ENCODE measurements around the gene RETREG1.

DNA sequence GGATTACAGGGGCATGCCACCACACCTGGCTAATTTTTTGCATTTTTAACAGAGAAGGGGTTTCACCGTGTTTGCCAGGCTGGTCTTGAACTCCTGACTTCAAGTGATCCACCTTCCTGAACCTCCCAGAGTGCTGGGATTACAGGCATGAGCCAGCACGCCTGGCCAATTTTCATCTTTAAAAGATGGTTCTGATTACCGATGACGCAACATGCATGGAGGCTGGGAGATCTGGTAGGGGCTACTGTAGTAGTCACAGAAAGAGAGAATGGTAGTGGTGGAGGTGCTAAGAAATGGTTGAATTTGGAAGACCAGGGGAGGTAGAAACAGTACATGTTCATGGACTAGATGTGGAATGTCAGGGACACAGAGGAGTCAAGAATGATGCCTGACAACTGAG is 22.4 kb upstream of the RETREG1 start:
- TF ChIP-seq, protein P1, sequence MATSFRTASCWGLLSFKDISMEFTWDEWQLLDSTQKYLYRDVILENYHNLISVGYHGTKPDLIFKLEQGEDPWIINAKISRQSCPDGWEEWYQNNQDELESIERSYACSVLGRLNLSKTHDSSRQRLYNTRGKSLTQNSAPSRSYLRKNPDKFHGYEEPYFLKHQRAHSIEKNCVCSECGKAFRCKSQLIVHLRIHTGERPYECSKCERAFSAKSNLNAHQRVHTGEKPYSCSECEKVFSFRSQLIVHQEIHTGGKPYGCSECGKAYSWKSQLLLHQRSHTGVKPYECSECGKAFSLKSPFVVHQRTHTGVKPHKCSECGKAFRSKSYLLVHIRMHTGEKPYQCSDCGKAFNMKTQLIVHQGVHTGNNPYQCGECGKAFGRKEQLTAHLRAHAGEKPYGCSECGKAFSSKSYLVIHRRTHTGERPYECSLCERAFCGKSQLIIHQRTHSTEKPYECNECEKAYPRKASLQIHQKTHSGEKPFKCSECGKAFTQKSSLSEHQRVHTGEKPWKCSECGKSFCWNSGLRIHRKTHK (tag by site-specific recombination; IDR thresholded peaks at IDR 0.05): no peak
- TF ChIP-seq ZNF621 (tag by site-specific recombination; IDR thresholded peaks at IDR 0.05) (no peak), MYNN (tag by site-specific recombination; IDR thresholded peaks at IDR 0.05; ENCODE audit: borderline replicate concordance) (no peak), ZSCAN23 (tag by site-specific recombination; IDR thresholded peaks at IDR 0.05) (no peak)
